Globus pallidus (tissue), 1 donor: ENCODE results near the gene TSC22D4.
"Not testable (repeated sequence)": the region's sequence is repeated elsewhere in the genome, so short reads cannot be mapped to it uniquely, and the experiment has no call there.

Experiments
- DNase-seq: peaks from one replicate; pipeline ENCODE4 v3.0.0-alpha.2; 2015; ENCODE audit warnings: low spot score

Gene TSC22D4

DNA sequence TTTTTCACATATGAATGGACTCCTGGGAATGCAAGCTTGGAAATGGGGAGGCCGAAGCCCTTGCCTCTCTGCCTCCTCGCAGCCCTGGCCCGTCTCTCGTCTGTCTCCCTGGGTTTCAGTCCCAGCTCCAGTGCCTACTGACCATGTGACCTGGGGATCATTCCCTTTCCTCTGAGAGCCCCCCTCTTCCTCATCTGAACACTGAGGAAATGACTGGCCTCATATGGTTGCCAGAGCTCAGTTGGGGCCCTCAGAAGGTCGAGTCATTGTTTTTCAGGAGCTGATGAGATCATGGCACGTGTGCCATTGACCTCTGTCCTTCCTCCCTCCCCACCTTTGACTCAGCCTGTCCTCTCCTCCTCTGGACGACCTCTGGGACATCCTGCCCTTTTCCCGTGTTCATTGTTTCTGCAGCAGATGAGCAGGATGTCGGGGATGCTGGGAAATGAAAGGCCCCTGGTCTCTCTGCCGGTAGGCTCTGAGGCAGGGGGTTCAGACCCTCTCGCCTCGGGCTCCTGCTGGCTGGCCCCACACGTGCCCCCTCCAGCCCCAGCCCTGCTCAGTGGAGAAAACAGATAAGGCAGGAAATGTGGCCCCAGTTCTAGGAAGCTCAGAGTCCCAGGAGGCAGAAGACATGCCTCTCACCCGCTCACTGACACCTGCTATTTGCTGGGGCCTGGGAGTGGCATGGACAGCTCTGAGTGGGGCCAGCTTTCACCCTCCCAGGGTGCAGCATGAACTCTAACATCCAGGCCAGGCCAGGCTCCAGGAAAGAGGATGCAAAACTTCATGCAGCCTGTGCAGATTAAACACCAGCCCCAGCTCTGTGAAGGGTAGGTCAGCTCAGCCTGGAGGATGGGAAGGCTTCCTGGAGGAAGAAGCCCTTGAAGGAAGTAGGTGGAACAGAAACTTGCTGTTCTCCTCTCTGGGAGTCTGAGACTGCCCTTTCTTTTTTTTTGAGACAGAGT is 34.4 kb downstream of the TSC22D4 start:
- DNase-seq: no peak

DNA sequence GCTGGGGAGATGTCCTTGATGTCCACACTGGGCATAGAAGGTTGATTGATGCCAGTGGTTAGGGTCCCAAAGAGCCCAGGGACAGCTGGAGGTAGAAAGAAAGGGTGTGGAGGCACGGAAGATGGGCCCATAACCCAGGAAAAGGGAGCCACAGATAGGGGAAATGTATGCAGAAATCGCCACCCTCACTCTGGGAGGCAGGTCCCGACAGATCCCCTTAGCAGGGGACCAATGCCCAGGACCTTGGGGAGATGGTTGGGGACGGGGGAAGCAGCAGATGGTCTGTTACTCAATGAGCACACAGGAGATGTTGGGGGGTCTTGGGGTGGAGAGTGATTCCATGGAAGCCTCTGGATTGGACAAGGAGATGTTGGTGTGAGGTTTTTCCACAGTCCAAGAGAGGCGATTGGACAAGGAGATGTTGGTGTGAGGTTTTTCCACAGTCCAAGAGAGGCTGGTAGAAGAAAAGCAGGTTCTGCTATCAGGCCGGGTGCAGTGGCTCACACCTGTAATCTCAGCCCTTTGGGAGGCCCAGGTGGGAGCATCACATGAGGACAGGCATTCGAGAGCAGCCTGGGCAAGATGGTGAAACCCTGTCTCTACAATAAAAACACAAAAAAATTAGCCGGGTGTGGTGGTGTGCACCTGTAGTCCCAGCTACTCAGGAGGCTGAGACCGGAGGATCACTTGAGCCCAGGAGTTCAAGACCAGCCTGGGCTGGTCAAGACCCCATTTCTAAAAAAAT is 35.7 kb downstream of the TSC22D4 start:
- no peak for DNase-seq

DNA sequence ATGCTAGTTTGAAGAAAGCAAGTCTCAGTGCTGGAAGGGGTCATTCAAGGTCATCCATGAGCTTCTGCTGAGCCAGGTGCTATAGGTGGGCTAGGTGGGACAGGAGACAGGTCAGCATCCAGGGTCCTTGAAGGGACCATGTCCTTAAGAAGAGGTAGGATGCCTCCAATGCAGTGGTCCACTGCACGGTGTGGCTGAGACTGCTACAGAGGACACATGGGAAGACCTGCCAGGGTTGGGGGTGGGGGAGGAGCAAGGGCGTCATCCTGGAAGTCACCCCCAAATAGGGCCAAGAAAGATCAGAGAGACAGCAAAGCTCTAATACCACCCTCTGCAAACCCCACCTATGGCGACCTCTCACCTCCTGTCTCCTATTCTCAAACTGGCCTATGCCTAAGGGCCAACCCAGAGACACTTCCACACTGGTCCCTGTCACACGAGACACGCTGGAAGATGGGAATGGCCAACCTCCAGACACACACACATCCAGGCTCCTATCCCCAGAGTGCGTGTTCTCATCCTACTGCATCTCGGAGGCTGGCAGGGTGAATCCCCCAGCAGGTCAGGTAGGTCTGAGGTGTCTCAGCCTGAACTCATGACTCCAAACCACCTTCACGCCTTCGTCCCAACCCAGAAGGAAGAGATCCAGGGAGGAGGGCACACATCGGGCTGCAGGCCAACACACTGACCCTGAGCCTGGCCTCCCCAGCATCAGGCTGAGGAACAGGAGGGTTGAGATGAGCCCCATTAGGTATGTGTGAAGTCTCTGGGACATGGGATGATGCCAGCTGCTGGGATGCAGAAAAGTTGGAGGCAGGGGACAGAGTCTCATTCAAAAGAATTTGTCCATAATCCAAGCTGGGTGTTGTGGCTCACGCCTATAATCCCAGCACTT is 37.1 kb downstream of the TSC22D4 start:
- no peak for DNase-seq

DNA sequence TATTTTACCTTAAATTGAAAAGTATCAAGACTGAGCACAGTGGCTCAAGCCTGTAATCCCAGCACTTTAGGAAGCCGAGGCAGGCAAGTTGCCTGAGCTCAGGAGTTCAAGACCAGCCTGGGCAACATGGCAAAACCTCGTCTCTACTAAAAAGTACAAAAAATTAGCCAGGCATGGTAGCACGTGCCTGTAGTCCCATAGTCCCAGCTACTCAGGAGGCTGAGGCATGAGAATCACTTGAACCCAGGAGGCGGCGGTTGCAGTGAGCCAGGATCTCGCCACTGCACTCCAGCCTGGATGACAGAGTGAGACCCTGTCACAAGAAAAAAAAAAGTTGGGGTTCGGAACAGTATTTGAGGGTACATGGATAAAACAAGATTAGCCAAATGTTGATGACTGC is 39.8 kb downstream of the TSC22D4 start:
- DNase-seq: not testable (repeated sequence)

DNA sequence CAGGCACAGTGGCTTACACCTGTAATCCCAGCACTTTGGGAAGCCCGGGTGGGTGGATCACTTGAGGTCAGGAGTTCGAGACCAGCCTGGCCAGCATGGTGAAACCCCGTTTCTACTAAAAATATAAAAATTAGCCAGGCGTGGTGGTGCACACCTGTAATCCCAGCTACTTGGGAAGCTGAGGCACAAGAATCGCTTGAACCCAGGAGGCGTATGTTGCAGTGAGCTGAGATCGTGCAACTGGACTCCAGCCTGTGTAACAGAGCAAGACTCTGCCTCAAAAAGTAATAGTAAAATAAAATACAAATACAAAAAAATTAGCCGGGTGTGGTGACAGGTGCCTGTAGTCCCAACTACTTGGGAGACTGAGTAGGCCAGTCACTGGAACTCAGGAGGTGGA is 40.3 kb downstream of the TSC22D4 start:
- DNase-seq: not testable (repeated sequence)

DNA sequence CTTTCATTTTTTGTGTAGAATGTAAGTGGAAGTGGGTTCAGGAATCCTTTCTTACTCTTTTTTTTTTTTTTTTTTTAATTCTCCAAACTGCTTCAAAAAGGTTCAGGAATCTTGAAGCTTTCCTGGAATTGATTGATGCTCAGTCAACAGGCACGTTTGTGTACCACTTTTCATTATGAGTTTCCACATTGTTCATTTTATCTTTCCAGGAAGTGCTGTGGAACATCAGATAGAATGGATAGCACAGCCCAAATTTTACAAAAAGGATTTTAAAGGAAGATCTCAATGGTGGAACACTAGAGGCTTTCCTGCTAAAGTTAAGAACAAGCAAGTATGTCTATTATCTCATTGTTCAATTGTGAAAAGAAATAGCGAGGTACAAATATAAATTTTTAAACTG is 40.8 kb downstream of the TSC22D4 start:
- no peak for DNase-seq

DNA sequence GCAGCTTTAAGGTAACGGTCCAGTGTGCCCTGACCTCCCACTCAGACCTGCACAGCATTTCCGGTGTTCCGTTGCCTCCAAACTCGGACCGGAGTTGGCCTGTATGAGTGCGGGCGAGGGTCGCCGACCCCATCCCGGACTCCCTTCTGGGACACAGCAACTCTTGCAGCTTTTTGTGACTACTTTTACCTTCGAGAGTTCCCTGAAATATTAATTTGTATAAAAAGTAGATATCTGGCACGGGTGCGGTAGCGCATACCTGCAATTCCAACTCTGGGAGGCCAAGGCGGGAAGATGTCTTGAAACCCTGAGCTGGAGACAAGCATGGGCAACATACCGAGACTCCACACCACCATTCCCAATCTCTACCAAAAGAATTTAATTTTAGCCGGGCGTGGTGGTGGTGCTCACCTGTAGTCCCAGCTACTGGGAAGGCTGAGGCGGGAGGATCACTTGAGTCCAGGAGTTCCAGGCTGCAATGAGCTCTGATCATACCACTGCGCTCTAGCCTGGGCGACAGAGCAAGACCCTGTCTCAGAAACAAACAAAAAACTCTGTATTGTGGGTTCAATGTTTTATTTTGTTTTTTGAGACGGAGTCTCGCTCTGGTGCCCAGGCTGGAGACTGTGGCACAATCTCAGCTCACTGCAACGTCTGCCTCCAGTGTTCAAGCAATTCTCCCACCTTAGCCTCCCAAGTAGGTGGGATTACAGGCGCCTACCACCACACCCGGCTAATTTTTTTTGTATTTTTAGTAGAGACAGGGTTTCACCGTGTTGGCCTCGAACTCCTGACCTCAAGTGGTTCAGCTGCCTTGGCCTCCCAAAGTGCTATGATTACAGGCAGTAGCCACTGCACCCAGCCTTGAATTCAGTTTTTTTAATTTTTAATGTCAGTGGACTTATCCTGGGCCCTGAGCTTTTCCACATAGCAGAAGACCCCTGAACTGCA is 41.6 kb downstream of the TSC22D4 start:
- no peak for DNase-seq

DNA sequence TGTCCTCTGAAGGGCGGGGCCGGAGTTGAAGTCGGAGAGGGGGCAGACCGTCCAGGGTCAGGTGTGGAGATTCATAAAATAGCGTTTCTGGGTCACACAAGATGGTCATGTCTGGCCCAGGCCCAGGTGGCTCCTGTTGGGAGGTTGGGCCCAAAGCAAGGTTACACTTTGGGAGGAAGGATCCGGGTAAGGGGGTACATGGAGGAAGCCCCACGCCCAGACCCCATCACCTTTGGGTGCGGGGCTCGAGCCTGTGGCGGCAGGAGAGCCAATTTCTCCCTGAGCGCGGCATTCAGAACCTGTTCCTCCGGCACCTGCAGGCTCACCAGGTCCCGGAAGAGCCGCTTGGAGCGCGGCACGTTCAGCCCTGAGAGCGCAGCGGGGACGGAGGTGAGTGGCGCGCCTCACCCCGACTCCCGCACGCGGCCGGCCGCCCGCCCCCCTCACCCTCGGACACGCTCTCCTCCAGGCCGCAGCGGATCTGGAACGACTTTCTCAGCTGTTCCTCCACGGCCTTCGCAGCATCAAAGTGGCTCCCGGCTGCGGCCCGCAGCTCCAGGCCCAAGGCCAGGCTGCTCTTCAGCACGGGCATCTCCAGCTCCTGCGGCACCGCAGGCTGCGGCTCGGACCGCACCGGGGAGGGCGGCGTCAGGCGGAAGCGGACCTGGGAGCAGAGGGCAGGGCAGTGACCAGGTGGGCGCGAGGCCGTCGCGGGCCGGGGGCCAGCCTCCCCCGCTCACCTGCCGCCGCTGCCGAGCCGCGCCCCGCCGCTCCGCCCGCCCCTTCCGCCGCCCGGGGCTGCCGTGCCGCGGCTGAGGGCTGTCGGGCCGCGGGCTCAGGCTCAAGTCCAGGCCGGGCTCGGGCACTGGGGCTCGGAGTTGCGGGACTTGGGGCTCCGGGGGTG is 43.4 kb downstream of the TSC22D4 start:
- no peak for DNase-seq

DNA sequence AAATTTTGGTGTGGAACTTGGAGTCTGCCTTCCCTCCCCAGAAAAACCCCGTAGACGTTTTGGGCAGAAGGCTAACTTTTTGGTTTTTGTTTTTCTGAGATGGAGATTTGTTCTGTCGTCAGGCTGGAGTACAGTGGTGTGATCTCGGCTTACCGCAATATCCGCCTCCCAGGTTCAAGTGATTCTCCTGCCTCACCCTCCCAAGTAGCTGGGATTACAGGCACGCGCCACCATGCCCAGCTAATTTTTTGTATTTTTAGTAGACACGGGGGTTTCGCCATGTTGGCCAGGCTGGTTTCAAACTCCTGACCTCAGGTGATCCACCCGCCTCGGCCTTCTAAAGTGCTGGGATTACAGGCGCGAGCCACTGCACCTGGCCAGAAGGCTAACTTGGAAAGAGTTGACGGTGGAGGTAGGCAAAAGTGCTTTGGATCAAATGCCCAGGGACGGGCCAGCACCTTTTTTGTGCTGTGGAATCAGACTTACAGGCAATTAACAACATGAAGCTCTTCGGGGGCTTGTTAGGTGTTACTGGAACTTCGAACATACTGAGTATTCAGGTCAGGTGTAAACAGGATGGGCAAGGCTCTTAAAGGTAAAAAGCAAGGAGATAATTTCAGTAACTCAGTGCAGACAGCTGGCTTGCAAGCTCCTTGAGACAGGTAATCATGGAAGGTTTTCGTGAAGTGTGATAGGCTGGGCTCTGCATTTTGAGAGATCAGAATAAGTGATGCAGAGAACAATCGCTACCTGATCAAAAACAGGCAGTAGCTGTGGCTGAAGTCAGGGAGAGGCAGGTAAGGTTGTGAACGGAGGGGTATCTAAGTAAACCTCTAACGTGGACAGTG is 44.5 kb downstream of the TSC22D4 start:
- DNase-seq: no peak

DNA sequence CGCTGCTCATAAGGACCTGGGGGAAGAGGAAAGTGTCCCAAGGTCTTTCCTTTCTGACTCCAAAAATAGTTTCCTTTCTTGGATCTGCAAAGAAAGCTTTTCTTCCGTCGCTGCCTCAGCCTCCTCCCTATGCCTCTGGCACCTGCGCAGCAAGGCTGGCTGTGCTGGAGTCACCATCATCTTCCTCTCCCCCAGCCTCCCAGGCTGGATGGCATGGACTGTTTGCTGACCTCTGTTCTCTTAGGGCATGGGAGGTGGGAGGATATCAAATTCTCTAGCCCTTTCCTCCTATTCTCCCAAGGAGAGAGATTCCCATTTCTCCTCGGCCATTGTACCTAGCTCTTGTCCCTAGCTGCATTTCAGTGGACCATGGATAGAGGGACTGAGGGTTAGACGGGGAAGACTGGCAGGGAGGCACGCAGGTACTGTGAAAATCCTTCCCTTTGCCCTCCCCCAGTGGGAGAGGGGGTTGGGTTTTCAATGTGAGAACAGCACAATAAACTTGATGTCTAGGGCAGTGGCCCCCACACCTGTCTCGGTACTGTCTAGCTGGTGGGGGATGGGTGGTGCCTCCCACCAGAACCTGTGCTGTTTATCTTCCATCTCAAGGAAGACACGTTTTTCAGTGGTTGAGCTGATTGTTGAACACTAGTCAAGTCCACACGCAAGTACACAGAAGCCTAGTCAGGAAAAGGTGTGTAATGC is 45.3 kb downstream of the TSC22D4 start:
- no peak for DNase-seq

DNA sequence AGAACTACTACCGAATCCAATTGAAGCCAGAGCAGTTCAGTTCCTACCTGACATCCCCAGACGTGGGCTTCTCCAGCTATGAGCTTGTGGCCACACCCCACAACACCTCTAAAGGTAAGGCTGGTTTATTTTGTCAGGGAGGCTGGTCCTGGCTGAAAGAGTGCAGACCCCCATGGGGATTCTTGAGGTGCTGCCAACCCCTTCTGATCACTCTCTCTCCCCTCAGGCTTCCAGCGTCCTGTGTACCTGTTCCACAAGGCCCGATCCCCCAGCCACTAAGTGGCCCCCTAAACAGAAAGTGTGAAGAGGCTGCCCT is 45.8 kb downstream of the TSC22D4 start:
- DNase-seq: no peak

DNA sequence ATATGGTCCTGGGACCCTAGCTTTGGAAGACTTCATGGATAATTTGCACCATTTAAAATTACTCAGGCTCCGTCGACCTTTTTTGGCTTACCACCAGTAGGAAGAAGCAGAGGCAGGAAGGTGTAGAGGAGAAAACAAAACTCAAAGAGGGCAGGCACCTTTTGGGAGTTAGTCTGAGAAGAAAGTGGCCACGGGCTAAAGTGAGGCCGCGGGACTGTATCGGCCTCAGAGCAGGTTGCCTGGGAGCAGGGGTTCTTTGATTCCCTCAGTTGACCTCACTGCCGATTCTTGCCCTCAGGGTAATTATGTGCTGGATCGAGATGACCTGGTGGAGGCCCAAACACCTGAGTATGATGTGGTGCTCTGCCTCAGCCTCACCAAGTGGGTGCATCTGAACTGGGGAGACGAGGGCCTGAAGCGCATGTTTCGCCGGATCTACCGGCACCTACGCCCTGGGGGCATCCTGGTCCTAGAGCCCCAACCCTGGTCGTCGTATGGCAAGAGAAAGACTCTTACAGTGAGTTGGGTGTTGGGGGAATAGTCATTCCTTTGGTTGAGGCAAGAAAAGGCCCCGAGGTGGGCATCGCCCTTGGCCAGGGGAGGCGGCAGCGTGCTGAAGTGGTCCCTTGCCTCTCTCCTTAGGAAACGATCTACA is 46.3 kb downstream of the TSC22D4 start:
- no peak for DNase-seq

DNA sequence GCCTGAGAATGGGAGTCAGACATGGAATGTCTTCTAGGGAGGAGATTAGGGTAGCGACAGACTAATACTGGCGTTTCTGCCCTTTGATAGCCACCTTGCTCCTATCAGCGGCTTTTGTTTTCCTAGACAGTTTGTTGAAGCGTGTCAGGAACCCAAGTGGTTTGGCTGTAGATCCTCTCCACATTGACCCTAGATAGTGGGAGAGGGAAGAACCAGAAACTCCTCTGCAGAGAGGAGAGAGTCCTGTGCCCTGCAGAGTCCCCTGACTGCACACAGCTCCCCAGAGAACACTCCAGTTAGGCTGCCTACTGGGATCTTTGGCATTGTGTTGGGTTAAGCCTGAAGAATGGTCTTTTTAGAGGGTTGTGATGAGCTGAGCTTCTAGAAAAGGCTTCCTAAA is 47.0 kb downstream of the TSC22D4 start:
- DNase-seq: no peak

DNA sequence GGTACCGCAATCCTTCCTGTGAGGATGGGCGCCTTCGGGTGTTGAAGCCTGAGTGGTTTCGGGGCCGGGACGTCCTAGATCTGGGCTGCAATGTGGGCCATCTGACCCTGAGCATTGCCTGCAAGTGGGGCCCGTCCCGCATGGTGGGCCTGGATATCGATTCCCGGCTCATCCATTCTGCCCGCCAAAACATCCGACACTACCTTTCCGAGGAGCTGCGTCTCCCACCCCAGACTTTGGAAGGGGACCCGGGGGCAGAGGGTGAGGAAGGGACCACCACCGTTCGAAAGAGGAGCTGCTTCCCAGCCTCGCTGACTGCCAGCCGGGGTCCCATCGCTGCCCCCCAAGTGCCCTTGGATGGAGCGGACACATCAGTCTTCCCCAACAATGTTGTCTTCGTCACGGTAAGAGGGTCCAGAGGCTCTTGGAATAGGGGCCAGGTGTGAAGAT is 47.7 kb downstream of the TSC22D4 start:
- no peak for DNase-seq

DNA sequence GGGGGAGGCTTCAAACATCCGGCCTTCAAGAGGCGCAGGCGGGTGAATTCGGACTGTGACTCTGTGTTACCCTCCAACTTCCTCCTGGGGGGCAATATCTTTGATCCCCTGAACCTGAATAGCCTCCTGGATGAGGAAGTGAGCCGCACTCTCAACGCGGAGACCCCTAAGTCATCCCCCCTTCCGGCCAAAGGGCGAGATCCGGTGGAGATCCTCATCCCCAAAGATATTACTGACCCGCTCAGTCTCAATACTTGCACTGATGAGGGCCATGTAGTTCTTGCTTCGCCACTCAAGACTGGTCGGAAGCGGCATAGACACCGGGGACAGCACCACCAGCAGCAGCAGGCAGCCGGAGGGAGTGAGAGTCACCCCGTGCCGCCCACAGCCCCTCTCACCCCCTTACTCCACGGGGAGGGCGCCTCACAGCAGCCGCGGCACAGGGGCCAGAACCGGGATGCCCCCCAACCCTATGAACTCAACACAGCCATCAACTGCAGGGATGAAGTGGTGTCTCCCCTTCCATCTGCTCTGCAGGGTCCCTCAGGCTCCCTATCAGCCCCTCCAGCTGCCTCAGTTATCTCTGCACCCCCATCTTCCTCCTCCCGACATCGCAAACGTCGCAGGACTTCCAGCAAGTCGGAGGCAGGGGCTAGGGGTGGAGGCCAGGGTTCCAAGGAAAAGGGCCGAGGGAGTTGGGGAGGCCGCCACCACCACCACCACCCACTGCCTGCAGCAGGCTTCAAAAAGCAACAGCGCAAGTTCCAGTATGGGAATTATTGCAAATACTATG is 48.3 kb downstream of the TSC22D4 start:
- DNase-seq: no peak

DNA sequence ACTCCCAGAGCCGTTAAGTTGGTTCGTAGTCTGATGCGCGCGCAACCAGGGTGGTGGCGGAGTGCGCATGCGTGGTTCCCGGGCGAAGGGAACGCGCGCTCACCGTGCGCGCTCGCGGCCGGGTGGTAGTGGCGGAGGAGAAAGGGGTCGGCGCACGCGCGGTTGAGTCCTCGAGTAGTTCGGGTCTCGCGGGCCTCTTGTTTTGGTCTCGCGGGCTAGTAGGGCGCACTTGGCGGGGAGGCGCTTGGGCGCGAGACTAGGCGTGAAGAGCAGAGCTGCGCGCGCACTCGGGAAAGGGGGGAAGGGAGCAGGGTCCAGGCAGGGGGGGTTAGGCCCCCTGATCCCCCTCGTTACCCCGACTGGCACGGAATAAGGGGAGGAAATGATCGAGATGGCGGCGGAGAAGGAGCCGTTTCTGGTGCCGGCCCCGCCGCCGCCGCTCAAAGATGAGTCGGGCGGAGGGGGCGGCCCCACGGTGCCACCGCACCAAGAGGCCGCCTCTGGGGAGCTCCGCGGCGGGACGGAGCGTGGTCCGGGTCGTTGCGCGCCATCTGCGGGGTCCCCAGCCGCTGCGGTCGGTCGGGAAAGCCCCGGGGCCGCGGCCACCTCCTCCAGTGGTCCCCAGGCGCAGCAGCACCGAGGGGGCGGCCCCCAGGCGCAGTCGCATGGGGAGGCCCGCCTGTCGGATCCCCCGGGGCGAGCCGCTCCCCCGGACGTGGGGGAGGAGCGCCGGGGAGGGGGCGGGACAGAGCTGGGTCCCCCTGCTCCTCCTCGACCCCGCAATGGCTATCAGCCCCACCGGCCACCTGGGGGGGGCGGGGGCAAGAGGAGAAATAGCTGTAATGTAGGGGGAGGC is 49.1 kb downstream of the TSC22D4 start, which contains the start of gene MEPCE:
Gene MEPCE, plus strand, starts transcription at position 195 of the 856 bp plus-strand sequence. Its CDS starts 188 bp downstream, at position 383.
- DNase-seq: peak; percentile 93
